K562 (cell line): ENCODE results near the gene YWHAB. TPM values are rescaled to one million over a fixed set of nuclear protein-coding genes. Genes with fewer than 3 reads are reported as not detected.

Experiments
- ATAC-seq: fragments of 200-7000 bp; cut with Tn5 transposase; 3 replicates; pipeline ENCODE4 v1.9.1; 2020; ENCODE audit warnings: moderate library complexity
- BruUV-seq: library from RNA; stranded (reverse); fragments of 400-500 nt; replicated peaks from 2 replicates; lab custom pipeline; 2021; lab: Mats Ljungman, UMichigan
- CTCF ChIA-PET: fragments of 300-600 bp; formaldehyde crosslinking; extraction: SDS; loops from one replicate; lab custom pipeline; 2021; ENCODE audit warnings: low intra/inter-chr PET ratio; lab: Yijun Ruan, JAX
- POLR2A ChIA-PET: fragments of 300-600, 350-650 bp; sonication (Branson Sonifier 250); formaldehyde crosslinking; extraction: SDS; loops from one replicate; lab custom pipeline; 2021; ENCODE audit warnings: antibody characterized with exemption, inconsistent platforms; lab: Yijun Ruan, JAX
- DNase-seq, 4 experiments: peaks; one replicate each; pipeline versions ENCODE4 v3.0.0 to v3.0.0-alpha.2; 2011 to 2018; ENCODE audit warnings: low spot score in 3 of 4, mixed read lengths in 3 of 4; ENCODE audit errors: extremely low read depth in 1 of 4
- FAIRE-seq: peaks from 2 replicates; lab custom pipeline; 2011; peaks lifted over from hg19 to GRCh38; lab: Jason Lieb, UNC
- H2AFZ ChIP-seq: 2 replicates; pipeline ENCODE4 v1.6.0; 2011; ENCODE audit warnings: low read depth, low read length, control low read depth, inconsistent platforms
- H3K27ac ChIP-seq: fragments of 200-600 bp; 3 replicates; pipeline ENCODE4 v1.8.0; 2011; ENCODE audit warnings: low read depth, mild to moderate bottlenecking, control low read depth, inconsistent platforms, low read length, moderate library complexity, mixed read lengths; ENCODE audit errors: extremely low read depth
- H3K27me3 ChIP-seq, 2 experiments: fragments of 300-600 bp in 1 of 2; 2 replicates in 1 of 2; 3 replicates in 1 of 2; pipeline versions ENCODE4 v1.6.0 to v1.8.0; 2011; ENCODE audit warnings: inconsistent platforms in 2 of 2, low read length in 2 of 2, mild to moderate bottlenecking in 1 of 2, mixed read lengths in 1 of 2, moderate library complexity in 1 of 2; ENCODE audit not compliant: control insufficient read depth in 2 of 2, insufficient read depth in 2 of 2
- H3K36me3 ChIP-seq: fragments of 300-600 bp; 3 replicates; pipeline ENCODE4 v1.8.0; 2011; ENCODE audit warnings: mild to moderate bottlenecking, low read length, inconsistent platforms; ENCODE audit not compliant: control insufficient read depth, insufficient read depth
- H3K4me1 ChIP-seq, 2 experiments: fragments of 200-600 bp in 1 of 2; replicated peaks in 1 of 2; 2 replicates in 1 of 2; 3 replicates in 1 of 2; pipeline versions ENCODE4 v1.5.1 to v1.8.0; 2011; ENCODE audit warnings: inconsistent platforms in 2 of 2, low read length in 2 of 2, mild to moderate bottlenecking in 1 of 2, mixed read lengths in 1 of 2, moderate library complexity in 1 of 2; ENCODE audit not compliant: control insufficient read depth in 2 of 2, insufficient read depth in 2 of 2
- H3K4me2 ChIP-seq: 2 replicates; pipeline ENCODE4 v1.6.1; 2011; ENCODE audit warnings: low read length, control low read depth, inconsistent platforms, mixed read lengths; ENCODE audit not compliant: insufficient read depth
- H3K4me3 ChIP-seq: fragments of 200-600 bp; sonication (generic), shearing (Covaris generic); 2 replicates; pipeline ENCODE4 v1.5.1; 2016; ENCODE audit warnings: control low read depth, inconsistent platforms
- H3K79me2 ChIP-seq: fragments of 200-600 bp; 3 replicates; pipeline ENCODE4 v1.8.0; 2011; ENCODE audit warnings: low read length, inconsistent platforms; ENCODE audit not compliant: control insufficient read depth, insufficient read depth
- H3K9ac ChIP-seq, 2 experiments: 2 replicates each; pipeline versions ENCODE4 v1.6.0 to v1.6.1; 2011; ENCODE audit warnings: low read depth in 2 of 2, low read length in 2 of 2, control low read depth in 1 of 2, inconsistent platforms in 1 of 2, mild to moderate bottlenecking in 1 of 2, mixed read lengths in 1 of 2; ENCODE audit not compliant: insufficient read depth in 1 of 2
- H3K9me1 ChIP-seq: one replicate; pipeline ENCODE4 v1.6.0; 2011; ENCODE audit warnings: inconsistent platforms, mild to moderate bottlenecking, low read length, moderate library complexity; ENCODE audit not compliant: control insufficient read depth, insufficient read depth
- H3K9me3 ChIP-seq: replicated peaks from 2 replicates; pipeline ENCODE4 v1.5.1; 2011; ENCODE audit warnings: low read depth, low read length, inconsistent platforms; ENCODE audit not compliant: control insufficient read depth, insufficient read depth
- H4K20me1 ChIP-seq: replicated peaks from 2 replicates; pipeline ENCODE4 v1.6.1; 2011; ENCODE audit warnings: low read length, inconsistent platforms, mixed read lengths; ENCODE audit not compliant: control insufficient read depth, insufficient read depth
- ADNP ChIP-seq: fragments of 200-800 bp; sonication (Bioruptor generic); IDR thresholded peaks from 2 replicates; pipeline ENCODE4 v1.6.1; 2016; ENCODE audit warnings: missing genetic modification characterization, missing compliant biosample characterization
- CHD2 ChIP-seq: IDR thresholded peaks from 2 replicates; pipeline ENCODE4 v1.6.1; 2011; ENCODE audit warnings: low read depth, low read length
- E2F1 ChIP-seq: sonication (generic); formaldehyde crosslinking; IDR thresholded peaks from 2 replicates; pipeline ENCODE4 v1.8.1; 2023; ENCODE audit warnings: mild to moderate bottlenecking, missing genetic modification reagents, moderate library complexity
- GATAD2A ChIP-seq: fragments of 450-650 bp; IDR thresholded peaks from 2 replicates; pipeline ENCODE4 v1.6.1; 2017
- IFI16 ChIP-seq: fragments of 250-450 bp; sonication (Bioruptor Pico); IDR thresholded peaks from 2 replicates; pipeline ENCODE4 v2.1.2; 2022; ENCODE audit warnings: mild to moderate bottlenecking, inconsistent platforms
- LEF1 ChIP-seq: fragments of 450-650 bp; IDR thresholded peaks from 2 replicates; pipeline ENCODE4 v1.6.1; 2016; ENCODE audit warnings: mild to moderate bottlenecking
- NFRKB ChIP-seq: fragments of 450-650 bp; IDR thresholded peaks from 2 replicates; pipeline ENCODE4 v1.6.1; 2016; ENCODE audit warnings: low read depth
- PRPF4 ChIP-seq: fragments of 200-400 bp; formaldehyde crosslinking; IDR thresholded peaks from one replicate; pipeline ENCODE4 v1.6.1; 2017; ENCODE audit warnings: low read length, low read depth, mild to moderate bottlenecking; ENCODE audit not compliant: insufficient read depth, poor library complexity, severe bottlenecking
- RBFOX2 ChIP-seq: fragments of 200-400 bp; formaldehyde crosslinking; IDR thresholded peaks from 2 replicates; pipeline ENCODE4 v1.6.1; 2017; ENCODE audit warnings: low read depth, mild to moderate bottlenecking, low read length, moderate library complexity
- SAFB ChIP-seq: fragments of 200-400 bp; formaldehyde crosslinking; IDR thresholded peaks from 2 replicates; pipeline ENCODE4 v1.6.1; 2017; ENCODE audit warnings: low read depth, low read length, borderline replicate concordance
- TCF15 ChIP-seq: fragments of 250-450 bp; sonication (Bioruptor Pico); IDR thresholded peaks from 2 replicates; pipeline ENCODE4 v1.8.0; 2022; ENCODE audit warnings: moderate library complexity, mild to moderate bottlenecking, inconsistent platforms
- YBX1 ChIP-seq: fragments of 450-650 bp; IDR thresholded peaks from 2 replicates; pipeline ENCODE4 v1.7.1; 2016; ENCODE audit warnings: mild to moderate bottlenecking
- ZBTB1 ChIP-seq: sonication (generic); formaldehyde crosslinking; IDR thresholded peaks from 2 replicates; pipeline ENCODE4 v1.8.1; 2023; ENCODE audit warnings: missing genetic modification reagents, low read depth, mild to moderate bottlenecking, borderline replicate concordance
- ZMIZ1 ChIP-seq, 2 experiments: fragments of 150-350 bp in 1 of 2; IDR thresholded peaks; 2 replicates each; pipeline ENCODE4 v1.6.1; 2012 to 2016; ENCODE audit warnings: low read depth in 2 of 2, low read length in 2 of 2, mild to moderate bottlenecking in 1 of 2, moderate library complexity in 1 of 2
- WGBS: fragments of 100-300 bp; shearing (Covaris generic); methylation state at CpG from one replicate; pipeline ENCODE4 v1.1.6; 2016; ENCODE audit warnings: low coverage, mixed read lengths; ENCODE audit not compliant: insufficient coverage; ENCODE audit errors: missing lambda C conversion rate; 5-methylcytosine and 5-hydroxymethylcytosine counted together
- in situ Hi-C: fragments of 300-500 bp; cut with MboI; formaldehyde crosslinking; loops from 4 replicates; pipeline ENCODE4 v1.15.0; 2018; ENCODE audit warnings: inconsistent platforms, mixed read lengths
- intact Hi-C: fragments of 100-400 bp; cut with micrococcal nuclease; formaldehyde crosslinking; loops from 2 replicates; pipeline ENCODE4 v1.14.2; 2022
- polyA plus RNA-seq, 8 experiments: library from polyadenylated mRNA; depleted of rRNA in 4 of 8; stranded (reverse) in 5 of 8; unstranded in 3 of 8; fragments of >200 nt; fragmentation: Nextera tagmentation in 2 of 8; fragmentation: Illumina TruSeq in 1 of 8; extraction: Ambion mirVana in 2 of 8; extraction: Trizol in 1 of 8; gene quantifications; 2 replicates each; pipeline versions ENCODE4 v1.2.1 to v1.2.3, GENCODE V29; 2011 to 2014; ENCODE audit warnings: inconsistent platforms in 1 of 8, missing spikeins in 1 of 8
- total RNA-seq, 7 experiments: library from RNA; depleted of rRNA in 6 of 7; stranded (reverse); fragments of >200 nt in 6 of 7; fragmentation: Illumina TruSeq in 2 of 7; extraction: Trizol in 2 of 7; gene quantifications; 2 replicates each; pipeline versions ENCODE4 v1.2.1 to v1.2.3, GENCODE V29; 2011 to 2021; ENCODE audit warnings: low replicate concordance in 1 of 7

The YWHAB gene
- total and polyA plus RNA-seq, 9 of the 15 experiments (the other 6 are each of a cell fraction or from before 2014, with no cell fraction given) = 60.6 to 185 (median 96.1) TPM

- TF ChIP-seq ZMIZ1 (IDR thresholded peaks at IDR 0.05; ENCODE audit: low read depth in 2 of 2, low read length in 2 of 2) = no peak
- TF ChIP-seq, all 486 proteins: peak for 2
These were observed 3.0 kb downstream of the YWHAB start (continued) for GRCh38 chr20:44888226-44889103.

GRCh38 chr20:44891826-44892225 is 6.3 kb downstream of the YWHAB start:
- Histone ChIP-seq H3K4me2 (no peak overlapping the region), H3K9me3 (no peaks in the 10 kb centered on the region), H3K27ac (no peak overlapping the region), H3K27me3 (no peaks in the 10 kb centered on the region), H3K4me1 (peaks cover 3 to 16% of the 10 kb centered on the region in 2 experiments; a peak in 4 of 5 replicates), H3K79me2 (peaks cover 99% of the 10 kb centered on the region), H3K36me3 (peaks cover 74% of the 10 kb centered on the region), H3K9me1 (no peaks in the 10 kb centered on the region), H4K20me1 (peaks cover 23% of the 10 kb centered on the region), H3K4me3 (no peak overlapping the region), H3K9ac (no peak overlapping the region), H2AFZ (no peak overlapping the region)
- DNase-seq (no peak), FAIRE-seq (no peak), ATAC-seq (no peak)
- CTCF ChIA-PET = no interaction called here
- no TSS peak for BruUV-seq
- in situ Hi-C loops (no loop called here), intact Hi-C loops (no loop called here)
- POLR2A ChIA-PET = interaction anchor here (6.5 kb wide), 1 partner anchor 11 kb away, joined by 27 read pairs; no protein-coding TSS in a partner anchor
- 80% methylated on average over 1 of the region's 1 CpG for WGBS
- TF ChIP-seq TCF15 (CRISPR knock-in tag) (no peak), RBFOX2 (no peak), LEF1 (no peak), CHD2 (no peak), GATAD2A (no peak), ADNP (no peak), YBX1 (no peak), NFRKB (no peak), ZBTB1 (CRISPR knock-in tag) (no peak), SAFB (no peak), PRPF4 (no peak), E2F1 (CRISPR knock-in tag) (no peak), IFI16 (CRISPR knock-in tag) (no peak)
